A673 (cell line): ENCODE measurements around the gene AGO3. TPM values are rescaled to one million over a fixed set of nuclear protein-coding genes. Genes with fewer than 3 reads are reported as not detected.

Source experiments
- BruUV-seq: library from RNA; stranded (reverse); fragments of 400-500 nt; replicated peaks from 2 replicates; lab custom pipeline; 2021; lab: Mats Ljungman, UMichigan
- CTCF ChIA-PET: fragments of 300-600 bp; sonication (Branson Sonifier 250); formaldehyde crosslinking; loops from one replicate; lab custom pipeline; 2022; ENCODE audit warnings: antibody characterized with exemption; lab: Charles Lee
- POLR2A ChIA-PET: fragments of 300-600 bp; sonication (Branson Sonifier 250); formaldehyde crosslinking; loops from one replicate; lab custom pipeline; 2022; ENCODE audit warnings: antibody characterized with exemption; ENCODE audit not compliant: low non-redundant PET; lab: Charles Lee
- DNase-seq: peaks from one replicate; pipeline ENCODE4 v3.0.0-alpha.2; 2015; ENCODE audit warnings: low spot score
- H3K27ac ChIP-seq: fragments of 200-600 bp; sonication (generic); 2 replicates; pipeline ENCODE4 v1.5.1; 2016; ENCODE audit warnings: mixed run types, low read depth, mild to moderate bottlenecking, mixed read lengths, antibody characterized with exemption, low read length; ENCODE audit not compliant: poor library complexity, severe bottlenecking
- H3K27me3 ChIP-seq: fragments of 200-600 bp; sonication (generic); replicated peaks from 2 replicates; pipeline ENCODE4 v1.6.1; 2017; ENCODE audit warnings: mixed run types, low read depth, mild to moderate bottlenecking, mixed read lengths, antibody characterized with exemption, low read length; ENCODE audit not compliant: insufficient read depth, poor library complexity
- H3K36me3 ChIP-seq: fragments of 200-600 bp; sonication (generic); 2 replicates; pipeline ENCODE4 v1.6.1; 2016; ENCODE audit warnings: mixed run types, mild to moderate bottlenecking, mixed read lengths, antibody characterized with exemption, low read length; ENCODE audit not compliant: insufficient read depth, poor library complexity, severe bottlenecking
- H3K4me1 ChIP-seq: fragments of 200-600 bp; sonication (generic); 2 replicates; pipeline ENCODE4 v1.6.1; 2017; ENCODE audit warnings: mixed run types, mild to moderate bottlenecking, mixed read lengths, antibody characterized with exemption, low read length; ENCODE audit not compliant: insufficient read depth, poor library complexity, severe bottlenecking
- H3K4me3 ChIP-seq: fragments of 200-600 bp; sonication (generic); 2 replicates; pipeline ENCODE4 v1.5.1; 2016; ENCODE audit warnings: low read depth, mixed run types, mild to moderate bottlenecking, mixed read lengths, low read length; ENCODE audit not compliant: poor library complexity, severe bottlenecking
- H3K9me3 ChIP-seq: fragments of 200-600 bp; sonication (generic); 2 replicates; pipeline ENCODE4 v1.6.1; 2016; ENCODE audit warnings: mixed run types, low read depth, mild to moderate bottlenecking, mixed read lengths, antibody characterized with exemption, low read length; ENCODE audit not compliant: poor library complexity, severe bottlenecking
- EZH2 ChIP-seq: fragments of 200-600 bp; sonication (generic); IDR thresholded peaks from 2 replicates; pipeline ENCODE4 v1.6.1; 2017; ENCODE audit warnings: borderline replicate concordance, low read depth, mild to moderate bottlenecking, mixed read lengths, antibody characterized with exemption, low read length; ENCODE audit not compliant: poor library complexity, severe bottlenecking
- intact Hi-C: fragments of 100-400 bp; cut with micrococcal nuclease; formaldehyde crosslinking; loops from one replicate; pipeline ENCODE4 v1.10.0; 2022; ENCODE audit not compliant: unreplicated experiment
- total RNA-seq: library from RNA; stranded (reverse); gene quantifications from 2 replicates; pipeline ENCODE4 v1.2.3, GENCODE V29; 2021
- TF ChIP-seq, protein P1 (sequence below): fragments of 300-800, 200-600 bp; sonication (generic); conservative IDR thresholded peaks from 2 replicates; pipeline ENCODE4 v1.5.1; 2017; ENCODE audit warnings: low read depth, mild to moderate bottlenecking, antibody characterized with exemption, low read length, moderate library complexity, mixed read lengths

AGO3 gene
- total RNA-seq, 1 experiment from 2014 or later = 44.2 TPM

DNA sequence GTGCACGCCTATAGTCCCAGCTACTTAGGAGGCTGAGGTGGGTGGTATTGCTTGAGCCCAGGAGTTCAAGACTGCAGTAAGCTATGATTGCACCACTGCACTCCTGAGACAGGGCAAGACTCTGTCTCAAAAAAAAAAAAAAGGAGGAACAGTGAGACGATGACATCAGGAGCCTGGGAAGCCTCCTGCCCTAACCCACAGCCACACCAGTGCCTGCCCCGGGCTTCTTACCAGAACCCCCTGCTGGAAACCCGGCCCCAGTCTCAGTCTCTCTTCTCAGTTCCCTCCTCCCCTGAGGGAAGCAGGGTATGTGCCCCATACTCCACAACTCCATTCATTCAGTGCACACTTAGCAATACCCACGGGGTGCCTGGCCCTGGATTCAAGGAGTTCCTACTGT, 185.0 kb downstream of the AGO3 start:
- Histone ChIP-seq H3K4me3 (no peak overlapping the region), H3K27me3 (no peaks in the 10 kb centered on the region), H3K4me1 (no peaks in the 10 kb centered on the region), H3K9me3 (no peaks in the 10 kb centered on the region), H3K27ac (no peak overlapping the region), H3K36me3 (no peaks in the 10 kb centered on the region)
- intact Hi-C loops = no loop called here
- CTCF ChIA-PET = interaction anchor here (1.1 kb wide), 1 partner anchor 19 kb away, joined by 4 read pairs; no protein-coding TSS in a partner anchor
- POLR2A ChIA-PET = no interaction called here
- DNase-seq = no peak
- TF ChIP-seq, protein P1, sequence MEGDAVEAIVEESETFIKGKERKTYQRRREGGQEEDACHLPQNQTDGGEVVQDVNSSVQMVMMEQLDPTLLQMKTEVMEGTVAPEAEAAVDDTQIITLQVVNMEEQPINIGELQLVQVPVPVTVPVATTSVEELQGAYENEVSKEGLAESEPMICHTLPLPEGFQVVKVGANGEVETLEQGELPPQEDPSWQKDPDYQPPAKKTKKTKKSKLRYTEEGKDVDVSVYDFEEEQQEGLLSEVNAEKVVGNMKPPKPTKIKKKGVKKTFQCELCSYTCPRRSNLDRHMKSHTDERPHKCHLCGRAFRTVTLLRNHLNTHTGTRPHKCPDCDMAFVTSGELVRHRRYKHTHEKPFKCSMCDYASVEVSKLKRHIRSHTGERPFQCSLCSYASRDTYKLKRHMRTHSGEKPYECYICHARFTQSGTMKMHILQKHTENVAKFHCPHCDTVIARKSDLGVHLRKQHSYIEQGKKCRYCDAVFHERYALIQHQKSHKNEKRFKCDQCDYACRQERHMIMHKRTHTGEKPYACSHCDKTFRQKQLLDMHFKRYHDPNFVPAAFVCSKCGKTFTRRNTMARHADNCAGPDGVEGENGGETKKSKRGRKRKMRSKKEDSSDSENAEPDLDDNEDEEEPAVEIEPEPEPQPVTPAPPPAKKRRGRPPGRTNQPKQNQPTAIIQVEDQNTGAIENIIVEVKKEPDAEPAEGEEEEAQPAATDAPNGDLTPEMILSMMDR = no peak
- no peak for TF ChIP-seq EZH2
- BruUV-seq = no TSS peak

DNA sequence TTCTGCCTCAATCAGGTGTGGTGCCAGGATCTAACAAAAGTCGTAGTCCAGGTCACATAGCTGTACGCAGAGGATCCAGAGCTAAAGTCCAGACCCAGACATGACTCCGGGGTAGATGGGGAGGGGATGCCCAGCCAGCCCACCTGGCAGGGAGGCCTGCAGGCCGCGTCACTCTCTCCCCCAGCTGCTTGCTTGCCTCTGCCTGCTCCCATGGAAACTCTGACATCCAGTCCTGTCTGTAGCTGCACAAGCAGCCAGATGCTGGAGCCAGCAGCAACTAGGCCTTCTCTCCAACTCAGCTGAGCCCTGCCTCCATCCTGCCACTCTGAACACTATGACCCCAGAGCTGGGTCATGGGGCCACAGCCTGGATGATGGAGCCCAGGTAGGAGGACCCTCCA, 186.0 kb downstream of the AGO3 start:
- POLR2A ChIA-PET = no interaction called here
- no TSS peak for BruUV-seq

DNA sequence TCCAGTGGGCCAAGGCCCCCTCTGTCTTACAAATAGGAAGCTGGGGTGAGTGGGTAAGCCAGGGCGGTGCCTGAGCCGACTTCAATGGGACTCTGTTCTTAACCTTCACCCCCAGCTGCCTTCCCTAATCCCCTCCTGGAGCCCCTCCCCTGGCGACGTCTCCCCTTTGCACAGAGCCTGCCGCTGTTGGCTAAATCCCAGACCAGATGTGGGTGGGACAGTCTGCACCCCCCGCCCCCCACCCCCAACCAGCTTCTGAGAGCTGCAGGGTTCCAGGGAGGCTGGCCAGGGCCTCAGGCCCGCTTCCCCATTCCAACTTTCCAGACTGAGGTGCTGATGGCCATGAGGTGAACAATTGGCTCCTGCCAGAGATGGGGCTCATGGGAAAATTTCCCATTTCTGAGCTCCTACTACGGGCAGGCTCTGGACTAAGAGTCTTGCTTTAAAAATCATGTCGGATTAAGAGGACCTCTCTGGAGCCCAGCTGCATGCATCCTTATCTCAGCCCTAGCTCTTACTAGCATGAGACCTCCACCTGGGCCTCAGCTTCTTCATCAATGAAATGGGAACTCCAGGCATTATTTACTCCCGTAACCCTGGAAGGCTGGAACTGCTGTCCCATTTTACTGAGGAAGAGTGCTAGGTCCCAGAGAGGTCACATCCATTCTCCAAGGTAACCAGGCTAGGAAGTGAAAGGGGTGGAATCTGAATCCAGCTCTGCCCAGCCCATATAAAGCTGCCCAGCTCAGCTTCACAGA, 187.7 kb downstream of the AGO3 start:
- intact Hi-C loops = no loop called here
- Histone ChIP-seq H3K27me3 (no peaks in the 10 kb centered on the region), H3K9me3 (no peaks in the 10 kb centered on the region), H3K27ac (no peak overlapping the region), H3K4me1 (no peaks in the 10 kb centered on the region), H3K4me3 (no peak overlapping the region), H3K36me3 (no peaks in the 10 kb centered on the region)
- ChIA-PET CTCF (interaction anchor here (0.7 kb wide), 1 partner anchor 17 kb away, joined by 3 read pairs; no protein-coding TSS in a partner anchor), POLR2A (no interaction called here)
- BruUV-seq = no TSS peak
- no peak for DNase-seq
- TF ChIP-seq, protein P1 = no peak

More for the DNA sequence above, 186.0 kb downstream of the AGO3 start:
- H3K27ac ChIP-seq = no peak overlapping the region
- TF ChIP-seq EZH2 = no peak
- TF ChIP-seq, protein P1 = no peak
- no peaks in the 10 kb centered on the region for H3K27me3 ChIP-seq
- no peaks in the 10 kb centered on the region for H3K4me1 ChIP-seq
- H3K36me3 ChIP-seq = no peaks in the 10 kb centered on the region
- no peak overlapping the region for H3K4me3 ChIP-seq
- intact Hi-C loops = no loop called here
- H3K9me3 ChIP-seq = no peaks in the 10 kb centered on the region
- CTCF ChIA-PET = interaction anchor here (0.5 kb wide), 1 partner anchor 47 kb away, joined by 11 read pairs; no protein-coding TSS in a partner anchor
- DNase-seq = no peak
